ENCODE measurements around the gene MREG. TPM values are rescaled to one million over a fixed set of nuclear protein-coding genes. Genes with fewer than 3 reads are reported as not detected.

The MREG gene
- total RNA-seq, 1 experiment from 2014 or later = 16.9 TPM

- Histone ChIP-seq H3K36me3 (ENCODE audit: control insufficient read depth in 1 of 2, insufficient read depth in 2 of 2, low read length in 2 of 2) (no peaks in the 10 kb centered on the region), H3K4me2 (ENCODE audit: low read length) (peak overlapping the region; percentile 31; the same call in 1 of the 2 replicates), H3K27me3 (ENCODE audit: insufficient read depth, low read length) (no peaks in the 10 kb centered on the region), H3K9me3 (ENCODE audit: control insufficient read depth in 1 of 2, insufficient read depth in 1 of 2, low read depth in 1 of 2, low read length in 2 of 2) (no peaks in the 10 kb centered on the region), H3K79me2 (ENCODE audit: insufficient read depth, low read length) (no peaks in the 10 kb centered on the region), H3K27ac (ENCODE audit: low read depth, low read length) (no peak overlapping the region), H4K20me1 (ENCODE audit: insufficient read depth) (no peaks in the 10 kb centered on the region), H3K9ac (ENCODE audit: low read length) (no peak overlapping the region), H3K4me3 (replicated peaks in 1 of 2; ENCODE audit: low read depth in 1 of 2, low read length in 2 of 2) (no peak overlapping the region), H3K9me2 (ENCODE audit: insufficient read depth) (no peaks in the 10 kb centered on the region), H3K4me1 (ENCODE audit: control insufficient read depth in 1 of 2, insufficient read depth in 2 of 2, low read length in 2 of 2) (peaks cover 0 to 17% of the 10 kb centered on the region in 2 experiments; a peak in 2 of 4 replicates), H2AFZ (ENCODE audit: low read depth, low read length, poor library complexity, severe bottlenecking) (no peak overlapping the region)
- intact Hi-C loops (cut with micrococcal nuclease) = no loop called here
- POLR2A ChIA-PET = no interaction called here
- peak; percentile 62 for DNase-seq (ENCODE audit: low read depth, low spot score)
- RAD21 ChIA-PET (ENCODE audit: low non-redundant PET in 1 of 2, low total read pairs in 2 of 2, uncharacterized antibody in 2 of 2, unreplicated experiment in 2 of 2) = no interaction called here
- CTCF ChIA-PET = no interaction called here
- ATAC-seq = peak; percentile 64
- BruUV-seq (replicated peaks) = no TSS peak
- TF ChIP-seq ZFX (IDR thresholded peaks at IDR 0.05) = no peak
- peak; percentile 81 for TF ChIP-seq CEBPB (IDR thresholded peaks at IDR 0.05; ENCODE audit: low read depth)
- no peak for TF ChIP-seq POLR2AphosphoS5 (IDR thresholded peaks at IDR 0.05; ENCODE audit: low read depth, low read length)
- TF ChIP-seq, protein P1, sequence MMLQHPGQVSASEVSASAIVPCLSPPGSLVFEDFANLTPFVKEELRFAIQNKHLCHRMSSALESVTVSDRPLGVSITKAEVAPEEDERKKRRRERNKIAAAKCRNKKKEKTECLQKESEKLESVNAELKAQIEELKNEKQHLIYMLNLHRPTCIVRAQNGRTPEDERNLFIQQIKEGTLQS (IDR thresholded peaks at IDR 0.05) = no peak
- TF ChIP-seq ELF1 (IDR thresholded peaks at IDR 0.05; ENCODE audit: borderline replicate concordance, low read depth) = no peak
- TF ChIP-seq CBX3 (IDR thresholded peaks at IDR 0.05; ENCODE audit: low read depth) = peak; percentile 85
- no peak for TF ChIP-seq CTCF (IDR thresholded peaks at IDR 0.05 in 2 of 3, conservative IDR thresholded peaks at IDR 0.05 in 1 of 3; ENCODE audit: borderline replicate concordance in 1 of 3, insufficient read depth in 1 of 3, low read depth in 2 of 3, low read length in 2 of 3)
- 0 out of 2 replicates have a peak, but pooled peaks have one; percentile 6 for TF ChIP-seq RAD21 (IDR thresholded peaks at IDR 0.05; ENCODE audit: low read depth)
- no peak for TF ChIP-seq ZNF274 (IDR thresholded peaks at IDR 0.05; ENCODE audit: low read depth, low read length)
- TF ChIP-seq EGR1 (IDR thresholded peaks at IDR 0.05; ENCODE audit: low read depth) = no peak
- TF ChIP-seq, protein P2, sequence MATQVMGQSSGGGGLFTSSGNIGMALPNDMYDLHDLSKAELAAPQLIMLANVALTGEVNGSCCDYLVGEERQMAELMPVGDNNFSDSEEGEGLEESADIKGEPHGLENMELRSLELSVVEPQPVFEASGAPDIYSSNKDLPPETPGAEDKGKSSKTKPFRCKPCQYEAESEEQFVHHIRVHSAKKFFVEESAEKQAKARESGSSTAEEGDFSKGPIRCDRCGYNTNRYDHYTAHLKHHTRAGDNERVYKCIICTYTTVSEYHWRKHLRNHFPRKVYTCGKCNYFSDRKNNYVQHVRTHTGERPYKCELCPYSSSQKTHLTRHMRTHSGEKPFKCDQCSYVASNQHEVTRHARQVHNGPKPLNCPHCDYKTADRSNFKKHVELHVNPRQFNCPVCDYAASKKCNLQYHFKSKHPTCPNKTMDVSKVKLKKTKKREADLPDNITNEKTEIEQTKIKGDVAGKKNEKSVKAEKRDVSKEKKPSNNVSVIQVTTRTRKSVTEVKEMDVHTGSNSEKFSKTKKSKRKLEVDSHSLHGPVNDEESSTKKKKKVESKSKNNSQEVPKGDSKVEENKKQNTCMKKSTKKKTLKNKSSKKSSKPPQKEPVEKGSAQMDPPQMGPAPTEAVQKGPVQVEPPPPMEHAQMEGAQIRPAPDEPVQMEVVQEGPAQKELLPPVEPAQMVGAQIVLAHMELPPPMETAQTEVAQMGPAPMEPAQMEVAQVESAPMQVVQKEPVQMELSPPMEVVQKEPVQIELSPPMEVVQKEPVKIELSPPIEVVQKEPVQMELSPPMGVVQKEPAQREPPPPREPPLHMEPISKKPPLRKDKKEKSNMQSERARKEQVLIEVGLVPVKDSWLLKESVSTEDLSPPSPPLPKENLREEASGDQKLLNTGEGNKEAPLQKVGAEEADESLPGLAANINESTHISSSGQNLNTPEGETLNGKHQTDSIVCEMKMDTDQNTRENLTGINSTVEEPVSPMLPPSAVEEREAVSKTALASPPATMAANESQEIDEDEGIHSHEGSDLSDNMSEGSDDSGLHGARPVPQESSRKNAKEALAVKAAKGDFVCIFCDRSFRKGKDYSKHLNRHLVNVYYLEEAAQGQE (IDR thresholded peaks at IDR 0.05; ENCODE audit: low read depth) = no peak
- TF ChIP-seq FOSL1 (IDR thresholded peaks at IDR 0.05; ENCODE audit: low read depth) = peak; percentile 86
- TF ChIP-seq YY1 (IDR thresholded peaks at IDR 0.05; ENCODE audit: extremely low read depth, insufficient replicate concordance, low read depth, low read length) = no peak
- no peak for TF ChIP-seq TCF7L2 (IDR thresholded peaks at IDR 0.05; ENCODE audit: borderline replicate concordance, extremely low read depth, insufficient read depth, insufficient read length)
- TF ChIP-seq SRF (IDR thresholded peaks at IDR 0.05; ENCODE audit: low read depth) = peak; percentile 46; the same call in 1 of the 2 replicates
- no peak for TF ChIP-seq ZBTB33 (IDR thresholded peaks at IDR 0.05; ENCODE audit: extremely low read depth, insufficient replicate concordance, low read length)
- TF ChIP-seq SIN3A (IDR thresholded peaks at IDR 0.05; ENCODE audit: low read depth) = peak; percentile 60; the same call in 1 of the 2 replicates
- TF ChIP-seq EZH2phosphoT487 (IDR thresholded peaks at IDR 0.05; ENCODE audit: borderline replicate concordance) = no peak
- no peak for TF ChIP-seq POLR2A (IDR thresholded peaks at IDR 0.05; ENCODE audit: borderline replicate concordance, extremely low read depth, insufficient read depth, insufficient read length)
- peak; percentile 82 for TF ChIP-seq JUND (IDR thresholded peaks at IDR 0.05)
- TF ChIP-seq EZH2 (IDR thresholded peaks at IDR 0.05) = no peak
- TF ChIP-seq, protein P3, sequence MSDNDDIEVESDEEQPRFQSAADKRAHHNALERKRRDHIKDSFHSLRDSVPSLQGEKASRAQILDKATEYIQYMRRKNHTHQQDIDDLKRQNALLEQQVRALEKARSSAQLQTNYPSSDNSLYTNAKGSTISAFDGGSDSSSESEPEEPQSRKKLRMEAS (IDR thresholded peaks at IDR 0.05) = peak; percentile 47
These were observed 30.9 kb downstream of the MREG start for GRCh38 chr2:215982465-215982875.

Data from HCT116 (cell line).